CD14-positive monocyte (primary cell): ENCODE measurements around the gene SUSD6. TPM values are rescaled to one million over a fixed set of nuclear protein-coding genes. Genes with fewer than 3 reads are reported as not detected.

Experiments used
- DNase-seq, 3 donors: peaks; one replicate each; pipeline ENCODE4 v3.0.0-alpha.2; 2011 to 2022
- H2AFZ ChIP-seq: 2 replicates; pipeline ENCODE4 v1.6.0; 2012; ENCODE audit warnings: mild to moderate bottlenecking, low read depth, low read length, inconsistent platforms; ENCODE audit not compliant: insufficient read depth, poor library complexity, severe bottlenecking
- H3K27ac ChIP-seq, 2 donors: 1 replicate in 1 of 2; 2 replicates in 1 of 2; pipeline ENCODE4 v1.5.1; 2012 to 2013; ENCODE audit warnings: low read length in 2 of 2, control low read depth in 1 of 2, inconsistent platforms in 1 of 2, low read depth in 1 of 2, mild to moderate bottlenecking in 1 of 2
- H3K27me3 ChIP-seq, 2 donors: one replicate each; pipeline versions ENCODE4 v1.6.0 to v1.6.1; 2011 to 2013; ENCODE audit warnings: low read length in 2 of 2; ENCODE audit not compliant: control insufficient read depth in 2 of 2, insufficient read depth in 2 of 2
- H3K36me3 ChIP-seq, 2 donors: replicated peaks in 1 of 2; 1 replicate in 1 of 2; 2 replicates in 1 of 2; pipeline versions ENCODE4 v1.5.1 to v1.6.1; 2012 to 2013; ENCODE audit warnings: low read length in 2 of 2, control low read depth in 1 of 2, inconsistent platforms in 1 of 2, mild to moderate bottlenecking in 1 of 2; ENCODE audit not compliant: insufficient read depth in 2 of 2, control insufficient read depth in 1 of 2
- H3K4me1 ChIP-seq, 2 donors: 1 replicate in 1 of 2; 2 replicates in 1 of 2; pipeline versions ENCODE4 v1.5.1 to v1.6.1; 2012 to 2013; ENCODE audit warnings: low read length in 2 of 2, control low read depth in 1 of 2, inconsistent platforms in 1 of 2, mild to moderate bottlenecking in 1 of 2, moderate library complexity in 1 of 2; ENCODE audit not compliant: insufficient read depth in 2 of 2, control insufficient read depth in 1 of 2
- H3K4me2 ChIP-seq: replicated peaks from 2 replicates; pipeline ENCODE3; 2012; ENCODE audit warnings: low read length, moderate library complexity, mild to moderate bottlenecking; ENCODE audit not compliant: poor library complexity, severe bottlenecking; ENCODE audit errors: extremely low read depth
- H3K4me3 ChIP-seq, 3 experiments: fragments of 200-600 bp in 1 of 3; sonication (generic) in 1 of 3; replicated peaks in 1 of 3; 1 replicate in 2 of 3; 2 replicates in 1 of 3; pipeline ENCODE4 v1.5.1; 2011 to 2013; ENCODE audit warnings: low read length in 3 of 3, mild to moderate bottlenecking in 3 of 3, control low read depth in 2 of 3, low read depth in 2 of 3, inconsistent platforms in 1 of 3, moderate library complexity in 1 of 3
- H3K79me2 ChIP-seq: 2 replicates; pipeline ENCODE4 v1.6.0; 2012; ENCODE audit warnings: mild to moderate bottlenecking, control low read depth, inconsistent platforms, low read length, moderate library complexity; ENCODE audit not compliant: insufficient read depth
- H3K9ac ChIP-seq: 2 replicates; pipeline ENCODE4 v1.6.0; 2017; ENCODE audit warnings: low read length, mild to moderate bottlenecking; ENCODE audit not compliant: insufficient read depth, poor library complexity, severe bottlenecking
- H3K9me3 ChIP-seq, 2 donors: replicated peaks in 1 of 2; 1 replicate in 1 of 2; 2 replicates in 1 of 2; pipeline versions ENCODE4 v1.5.1 to v1.6.1; 2012 to 2013; ENCODE audit warnings: low read length in 2 of 2, control low read depth in 1 of 2; ENCODE audit not compliant: control insufficient read depth in 1 of 2, insufficient read depth in 1 of 2
- H4K20me1 ChIP-seq: 2 replicates; pipeline ENCODE4 v1.6.0; 2012; ENCODE audit warnings: mild to moderate bottlenecking, low read length, control low read depth, moderate library complexity; ENCODE audit not compliant: insufficient read depth
- H3K27ac Mint-ChIP-seq, 7 donors: one replicate each; pipeline ENCODE4 v1.8.0; 2020; ENCODE audit warnings: mild to moderate bottlenecking in 7 of 7, mixed read lengths in 7 of 7, moderate library complexity in 6 of 7, inconsistent platforms in 2 of 7
- H3K27me3 Mint-ChIP-seq, 3 donors: one replicate each; pipeline ENCODE4 v1.8.0; 2021 to 2022; ENCODE audit warnings: low read depth in 3 of 3, mild to moderate bottlenecking in 3 of 3, mixed read lengths in 3 of 3, moderate library complexity in 3 of 3, inconsistent platforms in 1 of 3
- H3K36me3 Mint-ChIP-seq, 2 donors: one replicate each; pipeline ENCODE4 v1.8.0; 2020; ENCODE audit warnings: mixed read lengths in 2 of 2, inconsistent platforms in 1 of 2, mild to moderate bottlenecking in 1 of 2
- H3K4me1 Mint-ChIP-seq: one replicate; pipeline ENCODE4 v1.8.0; 2020; ENCODE audit warnings: mild to moderate bottlenecking, mixed read lengths
- H3K4me3 Mint-ChIP-seq, 2 donors: one replicate each; pipeline ENCODE4 v1.8.0; 2020; ENCODE audit warnings: mild to moderate bottlenecking in 2 of 2, mixed read lengths in 2 of 2, moderate library complexity in 1 of 2
- H3K9me3 Mint-ChIP-seq, 7 donors: one replicate each; pipeline ENCODE4 v1.8.0; 2020 to 2022; ENCODE audit warnings: mixed read lengths in 7 of 7, mild to moderate bottlenecking in 6 of 7, moderate library complexity in 6 of 7, inconsistent platforms in 2 of 7
- CTCF ChIP-seq: fragments of 200-600 bp; IDR thresholded peaks from one replicate; pipeline ENCODE4 v1.8.0; 2022; ENCODE audit warnings: antibody characterized with exemption, mild to moderate bottlenecking
- WGBS: methylation state at CpG from one replicate; pipeline ENCODE4 v1.1.5; 2013; ENCODE audit warnings: missing lambda C conversion rate; ENCODE audit not compliant: insufficient coverage; 5-methylcytosine and 5-hydroxymethylcytosine counted together
- intact Hi-C, 2 donors: fragments of 100-400 bp; cut with micrococcal nuclease; formaldehyde crosslinking; loops; one replicate each; pipeline versions ENCODE4 v1.15.0 to v1.15.1; 2023
- polyA plus RNA-seq, 3 donors: library from polyadenylated mRNA; depleted of rRNA in 1 of 3; unstranded in 2 of 3; stranded (reverse) in 1 of 3; fragments of 300-500 nt in 2 of 3; fragments of >200 nt in 1 of 3; fragmentation: Illumina TruSeq in 2 of 3; gene quantifications; 1 replicate in 2 of 3; 2 replicates in 1 of 3; pipeline ENCODE4 v1.2.3, GENCODE V29; 2012 to 2021

The SUSD6 gene
- polyA plus RNA-seq, 3 donors, result 17.3 to 81.8 (median 30.1) TPM

GRCh38 chr14:69666112-69666511, 54.7 kb downstream of the SUSD6 start:
- WGBS, result no CpG with 5 or more reads among the region's 3 CpGs
- H3K4me3 Mint-ChIP-seq, result no peak overlapping the region

GRCh38 chr14:69666690-69667211, 55.4 kb downstream of the SUSD6 start:
- Mint-ChIP-seq H3K36me3 (peaks cover 52 to 68% of the 10 kb centered on the region in 2 donors), H3K4me3 (no peak overlapping the region), H3K27ac (peak overlapping the region in 6 of 7 donors; percentile 7 to 66 (median 42)), H3K4me1 (peaks cover 78% of the 10 kb centered on the region), H3K9me3 (no peaks in the 10 kb centered on the region), H3K27me3 (no peaks in the 10 kb centered on the region)
- no peak for DNase-seq
- Histone ChIP-seq H3K4me2 (no peak overlapping the region), H3K4me3 (no peak overlapping the region), H4K20me1 (peaks cover 100% of the 10 kb centered on the region), H3K27ac (no peak overlapping the region), H2AFZ (no peak overlapping the region), H3K79me2 (peaks cover 98% of the 10 kb centered on the region), H3K36me3 (peaks cover 3 to 45% of the 10 kb centered on the region in 2 donors), H3K27me3 (no peaks in the 10 kb centered on the region), H3K4me1 (peaks cover 36 to 43% of the 10 kb centered on the region in 2 donors), H3K9ac (no peak overlapping the region), H3K9me3 (no peaks in the 10 kb centered on the region)
- WGBS, result 94% methylated on average over 2 of the region's 2 CpGs
- intact Hi-C loops, result no loop called here
- no peak for TF ChIP-seq CTCF

More at GRCh38 chr14:69666112-69666511, 54.7 kb downstream of the SUSD6 start:
- H3K4me1 Mint-ChIP-seq, result peaks cover 71% of the 10 kb centered on the region
- intact Hi-C loops, result no loop called here
- Histone ChIP-seq H3K27ac (peak overlapping the region in 1 of 2 donors; percentile 10), H3K79me2 (peaks cover 98% of the 10 kb centered on the region), H4K20me1 (peaks cover 100% of the 10 kb centered on the region), H3K36me3 (peaks cover 4 to 47% of the 10 kb centered on the region in 2 donors), H3K4me1 (peaks cover 31 to 39% of the 10 kb centered on the region in 2 donors), H2AFZ (no peak overlapping the region), H3K9me3 (no peaks in the 10 kb centered on the region), H3K4me2 (no peak overlapping the region), H3K27me3 (no peaks in the 10 kb centered on the region), H3K4me3 (no peak overlapping the region), H3K9ac (no peak overlapping the region)
- H3K27ac Mint-ChIP-seq, result peak overlapping the region in 1 of 7 donors; percentile 33
- TF ChIP-seq CTCF, result no peak
- no peaks in the 10 kb centered on the region for H3K9me3 Mint-ChIP-seq
- DNase-seq, result no peak
- H3K27me3 Mint-ChIP-seq, result no peaks in the 10 kb centered on the region
- H3K36me3 Mint-ChIP-seq, result peaks cover 51 to 68% of the 10 kb centered on the region in 2 donors
